Measurements from ENCODE around the gene TBC1D2. TPM values are rescaled to one million over a fixed set of nuclear protein-coding genes. Genes with fewer than 3 reads are reported as not detected.

The TBC1D2 gene
- total and polyA plus RNA-seq, 2 of the 13 experiments (the other 11 are each of a cell fraction or from before 2014, with no cell fraction given): 2.0 to 2.8 TPM

GRCh38 chr9:98158071-98158831 lies 97.2 kb downstream of the TBC1D2 start (continued):
- TF ChIP-seq ZNF407 (CRISPR knock-in tag; IDR thresholded peaks at IDR 0.05; ENCODE audit: not compliant biosample characterization) (no peak), POLR2G (IDR thresholded peaks at IDR 0.05; ENCODE audit: low read depth, low read length) (no peak), NR2C2 (CRISPR knock-in tag; IDR thresholded peaks at IDR 0.05; ENCODE audit: borderline replicate concordance) (peak; percentile 24; the same call in 1 of the 2 replicates), ZNF879 (CRISPR knock-in tag; IDR thresholded peaks at IDR 0.05) (no peak), ZNF766 (CRISPR knock-in tag; IDR thresholded peaks at IDR 0.05; ENCODE audit: borderline replicate concordance) (no peak), PHF8 (CRISPR knock-in tag; IDR thresholded peaks at IDR 0.05) (peak; percentile 39; the same call in 1 of the 2 replicates), YEATS2 (CRISPR knock-in tag; IDR thresholded peaks at IDR 0.05; ENCODE audit: borderline replicate concordance) (peak; percentile 75), TMF1 (CRISPR knock-in tag; IDR thresholded peaks at IDR 0.05; ENCODE audit: low read depth) (no peak), POLR2A (IDR thresholded peaks at IDR 0.05; ENCODE audit: insufficient read depth in 1 of 2, low read depth in 2 of 2, low read length in 2 of 2) (no peak), NFIC (IDR thresholded peaks at IDR 0.05; ENCODE audit: low read length) (peak; percentile 60; the same call in 1 of the 2 replicates), SMAD9 (CRISPR knock-in tag; IDR thresholded peaks at IDR 0.05) (no peak), GMEB1 (CRISPR knock-in tag; IDR thresholded peaks at IDR 0.05; ENCODE audit: borderline replicate concordance) (no peak), MAX (IDR thresholded peaks at IDR 0.05) (no peak), ZHX1 (CRISPR knock-in tag; IDR thresholded peaks at IDR 0.05; ENCODE audit: low read depth) (0 out of 2 replicates have a peak, but pooled peaks have one; percentile 39), CBX2 (IDR thresholded peaks at IDR 0.05; ENCODE audit: low read depth, low read length) (no peak), CBX2 (CRISPR knock-in tag; IDR thresholded peaks at IDR 0.05; ENCODE audit: low read depth) (no peak), NFKB2 (CRISPR knock-in tag; IDR thresholded peaks at IDR 0.05; ENCODE audit: borderline replicate concordance) (no peak)

All from HepG2 (cell line).